ENCODE data around the gene LTB.
A peak's percentile ranks its signal among the peaks of the same experiment; 100 is the strongest.
"Not testable (repeated sequence)": the region's sequence is repeated elsewhere in the genome, so short reads cannot be mapped to it uniquely, and the experiment has no call there.

Gene LTB

GRCh38 chr6:31609519-31610406 is 27.5 kb upstream of the LTB start:
- DNase-seq (ENCODE audit: low spot score), result no peak

- no peak for DNase-seq (ENCODE audit: low spot score)
These were observed 25.1 kb upstream of the LTB start for GRCh38 chr6:31607317-31607716.

GRCh38 chr6:31597006-31597405 is 14.8 kb upstream of the LTB start:
- peak; percentile 28 for DNase-seq (ENCODE audit: low spot score)

- no peak for DNase-seq (ENCODE audit: low spot score)
These were observed 10.2 kb upstream of the LTB start for GRCh38 chr6:31592396-31592771.

- not testable (repeated sequence) for DNase-seq (ENCODE audit: low spot score)
These were observed 8.5 kb upstream of the LTB start for GRCh38 chr6:31590691-31591090.

- no peak for DNase-seq (ENCODE audit: low spot score)
These were observed 6.8 kb upstream of the LTB start for GRCh38 chr6:31588871-31589650.

GRCh38 chr6:31587791-31588777 is 5.9 kb upstream of the LTB start:
- no peak for DNase-seq (ENCODE audit: low spot score)

GRCh38 chr6:31586599-31587281 is 4.5 kb upstream of the LTB start:
- DNase-seq (ENCODE audit: low spot score), result no peak

GRCh38 chr6:31586008-31586407 is 3.8 kb upstream of the LTB start, which contains the start of gene LST1:
Gene LST1 (plus strand): TSS chr6:31586277. CDS start chr6:31587300, 1,023 bp downstream.
- no peak for DNase-seq (ENCODE audit: low spot score)

GRCh38 chr6:31585491-31585890 is 3.3 kb upstream of the LTB start:
- DNase-seq (ENCODE audit: low spot score), result no peak

- DNase-seq (ENCODE audit: low spot score), result no peak
These were observed 592 bp downstream of the LTB start for GRCh38 chr6:31581434-31582229.

- DNase-seq (ENCODE audit: low spot score), result peak; percentile 92
These were observed 1.3 kb downstream of the LTB start for GRCh38 chr6:31580807-31581433.

GRCh38 chr6:31580438-31580740 is 1.8 kb downstream of the LTB start:
- no peak for DNase-seq (ENCODE audit: low spot score)

GRCh38 chr6:31579546-31580437 is 2.4 kb downstream of the LTB start:
- no peak for DNase-seq (ENCODE audit: low spot score)

GRCh38 chr6:31579119-31579505 is 3.1 kb downstream of the LTB start:
- DNase-seq (ENCODE audit: low spot score), result no peak

GRCh38 chr6:31578184-31579118 is 3.8 kb downstream of the LTB start:
- DNase-seq (ENCODE audit: low spot score), result no peak

GRCh38 chr6:31577579-31577966 is 4.7 kb downstream of the LTB start:
- no peak for DNase-seq (ENCODE audit: low spot score)

Data from AG08395 (cell line).